ENCODE results near the gene CILP2. TPM values are rescaled to one million over a fixed set of nuclear protein-coding genes. Genes with fewer than 3 reads are reported as not detected.

The CILP2 gene
- total and polyA plus RNA-seq, 7 experiments from 2014 or later: 0.27 to 0.69 (median 0.49) TPM; not detected in 1

- peaks cover 0 to 54% (median 3%) of the 10 kb centered on the region in 3 experiments for H3K36me3 ChIP-seq (ENCODE audit: control insufficient read depth in 2 of 3, insufficient read depth in 3 of 3, low read length in 3 of 3)
- no peaks in the 10 kb centered on the region for H3K27me3 ChIP-seq (ENCODE audit: control insufficient read depth in 2 of 2, insufficient read depth in 2 of 2, low read length in 2 of 2)
- no peak overlapping the region for H3K27ac Mint-ChIP-seq
- peaks cover 18 to 31% (median 24%) of the 10 kb centered on the region in 7 donors for H3K4me1 Mint-ChIP-seq
- H3K4me3 Mint-ChIP-seq: no peak overlapping the region
- no peak overlapping the region for H3K4me3 ChIP-seq (ENCODE audit: low read length)
- DNase-seq: no peak
- no peak overlapping the region for H3K27ac ChIP-seq (ENCODE audit: low read depth, low read length)
- ChIA-PET POLR2A (no interaction called here), CTCF (interaction anchor here (1.3 kb wide), 1 partner anchor 9 kb away, joined by 5 read pairs; no protein-coding TSS in a partner anchor)
- no peaks in the 10 kb centered on the region for H3K27me3 Mint-ChIP-seq
- peaks cover 0 to 4% of the 10 kb centered on the region in 2 donors for H3K4me1 ChIP-seq (ENCODE audit: control insufficient read depth in 2 of 2, insufficient read depth in 2 of 2, low read length in 2 of 2)
- ATAC-seq: no peak
- no peaks in the 10 kb centered on the region for H3K9me3 ChIP-seq (ENCODE audit: control insufficient read depth in 2 of 3, low read length in 3 of 3)
- peaks cover 0 to 23% (median 12%) of the 10 kb centered on the region in 5 donors for H3K36me3 Mint-ChIP-seq
- intact Hi-C loops (cut with micrococcal nuclease): no loop called here
- H3K9me3 Mint-ChIP-seq: no peaks in the 10 kb centered on the region
Observed at GRCh38 chr19:19523177-19523576, 14.9 kb upstream of the CILP2 start.

GRCh38 chr19:19524053-19524452 is 14.0 kb upstream of the CILP2 start:
- ChIA-PET POLR2A (no interaction called here), CTCF (interaction anchor here (1.3 kb wide), 1 partner anchor 8 kb away, joined by 5 read pairs; no protein-coding TSS in a partner anchor)
- Mint-ChIP-seq H3K27ac (peak overlapping the region in 1 of 9 donors; percentile 20), H3K4me1 (peaks cover 18 to 29% (median 23%) of the 10 kb centered on the region in 7 donors), H3K36me3 (peaks cover 0 to 23% (median 12%) of the 10 kb centered on the region in 5 donors), H3K4me3 (no peak overlapping the region), H3K9me3 (no peaks in the 10 kb centered on the region), H3K27me3 (no peaks in the 10 kb centered on the region)
- ATAC-seq (no peak), DNase-seq (no peak)
- Histone ChIP-seq H3K27me3 (ENCODE audit: control insufficient read depth in 2 of 2, insufficient read depth in 2 of 2, low read length in 2 of 2) (no peaks in the 10 kb centered on the region), H3K36me3 (ENCODE audit: control insufficient read depth in 2 of 3, insufficient read depth in 3 of 3, low read length in 3 of 3) (peaks cover 0 to 60% (median 3%) of the 10 kb centered on the region in 3 experiments), H3K9me3 (ENCODE audit: control insufficient read depth in 2 of 3, low read length in 3 of 3) (no peaks in the 10 kb centered on the region), H3K4me3 (ENCODE audit: low read length) (no peak overlapping the region), H3K4me1 (ENCODE audit: control insufficient read depth in 2 of 2, insufficient read depth in 2 of 2, low read length in 2 of 2) (peaks cover 0 to 4% of the 10 kb centered on the region in 2 donors), H3K27ac (ENCODE audit: low read depth, low read length) (no peak overlapping the region)
- intact Hi-C loops (cut with micrococcal nuclease): no loop called here

DNA sequence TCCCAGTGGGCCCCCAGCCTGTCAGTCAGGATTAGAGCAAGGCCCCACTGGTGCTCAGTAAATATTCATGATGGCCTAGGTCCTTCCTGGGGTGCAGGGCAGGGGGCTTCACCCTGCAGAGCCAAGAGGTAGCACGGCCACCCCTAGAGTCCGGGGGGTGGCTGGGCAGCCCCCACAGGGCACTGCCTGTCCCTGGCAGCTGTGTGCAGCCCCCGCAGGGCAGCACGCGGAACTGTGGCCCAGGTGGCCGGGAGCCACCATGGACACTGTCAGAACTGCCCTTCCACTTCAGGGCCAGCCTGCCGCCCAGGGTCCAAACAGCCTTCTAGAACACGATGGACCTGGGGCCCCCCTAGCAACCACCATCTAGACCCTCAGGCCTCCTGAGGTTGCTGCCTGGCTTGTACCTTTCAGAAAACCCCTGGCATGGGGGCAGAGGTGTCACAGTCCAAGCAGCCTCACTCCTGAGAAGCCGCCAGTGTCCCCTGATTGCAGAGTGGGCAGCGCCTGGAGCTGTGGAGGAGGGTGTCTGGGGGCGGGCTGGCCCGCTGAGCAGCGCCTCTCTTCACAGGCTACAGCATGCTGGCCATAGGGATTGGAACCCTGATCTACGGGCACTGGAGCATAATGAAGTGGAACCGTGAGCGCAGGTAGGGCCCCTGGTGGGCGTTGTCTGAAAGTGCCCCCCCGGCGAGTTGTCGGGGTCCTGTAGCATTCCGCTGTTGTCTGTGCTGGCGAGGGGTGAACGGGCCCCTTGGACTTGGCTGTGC is 12.3 kb upstream of the CILP2 start:
- Mint-ChIP-seq H3K9me3 (no peaks in the 10 kb centered on the region), H3K36me3 (peaks cover 0 to 9% (median 8%) of the 10 kb centered on the region in 5 donors), H3K27me3 (no peaks in the 10 kb centered on the region), H3K4me1 (peaks cover 3 to 11% (median 10%) of the 10 kb centered on the region in 7 donors), H3K27ac (peak overlapping the region in 2 of 9 donors; percentile 30 to 43), H3K4me3 (no peak overlapping the region)
- CTCF ChIA-PET: interaction anchor here (0.6 kb wide), 1 partner anchor 198 kb away, joined by 3 read pairs; no protein-coding TSS in a partner anchor
- H3K4me1 ChIP-seq (ENCODE audit: control insufficient read depth in 2 of 2, insufficient read depth in 2 of 2, low read length in 2 of 2): no peaks in the 10 kb centered on the region
- H3K9me3 ChIP-seq (ENCODE audit: control insufficient read depth in 2 of 3, low read length in 3 of 3): no peaks in the 10 kb centered on the region
- H3K36me3 ChIP-seq (ENCODE audit: control insufficient read depth in 2 of 3, insufficient read depth in 3 of 3, low read length in 3 of 3): peaks cover 0 to 53% (median 3%) of the 10 kb centered on the region in 3 experiments
- H3K4me3 ChIP-seq (ENCODE audit: low read length): no peak overlapping the region
- intact Hi-C loops (cut with micrococcal nuclease): no loop called here
- no peaks in the 10 kb centered on the region for H3K27me3 ChIP-seq (ENCODE audit: control insufficient read depth in 2 of 2, insufficient read depth in 2 of 2, low read length in 2 of 2)
- no peak for ATAC-seq
- POLR2A ChIA-PET: interaction anchor here (1.0 kb wide), 1 partner anchor 10 kb away, joined by 7 read pairs; the partner anchor contains the start of genes NDUFA13 and TSSK6
- H3K27ac ChIP-seq (ENCODE audit: low read depth, low read length): no peak overlapping the region
- DNase-seq: no peak

DNA sequence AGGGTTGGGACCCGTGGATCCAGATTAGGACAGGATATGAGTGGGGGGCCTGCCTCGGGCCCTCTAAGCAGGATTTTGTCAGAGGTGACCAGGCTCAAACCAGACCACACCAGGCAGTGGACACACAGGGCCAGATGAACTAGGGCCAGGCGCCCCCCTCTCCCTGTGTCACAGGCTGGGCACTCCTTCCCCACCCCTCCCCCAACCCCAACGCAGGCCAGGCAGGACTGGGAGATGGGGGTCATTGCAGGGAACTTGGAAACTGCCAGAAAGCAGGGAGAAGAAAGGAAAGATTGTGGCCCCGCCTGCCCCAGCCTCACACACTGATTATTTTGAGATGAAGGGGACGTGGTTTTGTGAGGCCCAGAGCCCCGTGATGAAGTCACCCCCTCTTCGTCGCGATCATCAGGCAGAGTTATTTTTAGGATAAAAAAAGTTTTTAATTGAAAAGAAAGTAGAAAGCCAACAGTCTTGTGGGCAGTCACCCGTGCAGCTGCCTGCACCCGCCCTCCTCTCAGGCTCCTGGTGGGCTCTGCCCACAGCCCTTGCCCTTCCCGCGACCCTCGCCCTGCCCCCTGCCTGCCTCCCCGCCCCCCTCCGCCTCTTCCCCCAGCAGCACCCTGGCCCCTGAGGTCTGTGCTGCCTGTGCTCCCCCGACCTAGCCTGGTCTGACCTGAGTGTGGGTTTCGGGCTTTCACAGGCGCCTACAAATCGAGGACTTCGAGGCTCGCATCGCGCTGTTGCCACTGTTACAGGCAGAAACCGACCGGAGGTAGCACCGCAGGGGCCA is 11.3 kb upstream of the CILP2 start:
- Histone ChIP-seq H3K36me3 (ENCODE audit: control insufficient read depth in 2 of 3, insufficient read depth in 3 of 3, low read length in 3 of 3) (peaks cover 0 to 53% (median 3%) of the 10 kb centered on the region in 3 experiments), H3K4me3 (ENCODE audit: low read length) (no peak overlapping the region), H3K27ac (ENCODE audit: low read depth, low read length) (no peak overlapping the region), H3K9me3 (ENCODE audit: control insufficient read depth in 2 of 3, low read length in 3 of 3) (no peaks in the 10 kb centered on the region), H3K4me1 (ENCODE audit: control insufficient read depth in 2 of 2, insufficient read depth in 2 of 2, low read length in 2 of 2) (no peaks in the 10 kb centered on the region), H3K27me3 (ENCODE audit: control insufficient read depth in 2 of 2, insufficient read depth in 2 of 2, low read length in 2 of 2) (no peaks in the 10 kb centered on the region)
- Mint-ChIP-seq H3K4me1 (peaks cover 0 to 9% (median 7%) of the 10 kb centered on the region in 7 donors), H3K9me3 (no peaks in the 10 kb centered on the region), H3K36me3 (peaks cover 0 to 8% (median 5%) of the 10 kb centered on the region in 5 donors), H3K27ac (peak overlapping the region in 2 of 9 donors; percentile 14 to 43), H3K27me3 (no peaks in the 10 kb centered on the region), H3K4me3 (no peak overlapping the region)
- DNase-seq (no peak), ATAC-seq (no peak)
- CTCF ChIA-PET: no interaction called here
- intact Hi-C loops (cut with micrococcal nuclease): no loop called here
- POLR2A ChIA-PET: no interaction called here

DNA sequence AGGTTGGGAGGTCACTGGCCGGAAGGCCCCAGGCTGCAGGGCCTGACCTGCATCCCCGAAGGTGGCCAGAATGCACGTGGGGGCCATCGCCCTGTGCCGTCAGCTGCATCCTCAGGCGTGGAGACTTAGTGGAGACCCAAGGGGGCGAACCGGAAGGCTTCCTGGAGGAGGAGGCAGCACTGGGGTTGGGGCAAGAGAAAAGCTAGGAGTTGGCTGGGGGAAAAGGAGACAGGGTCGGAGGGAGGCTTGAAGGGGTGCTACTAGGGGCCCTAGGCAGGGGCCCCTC is 10.8 kb upstream of the CILP2 start:
- H3K4me3 Mint-ChIP-seq: no peak overlapping the region
- H3K9me3 Mint-ChIP-seq: no peaks in the 10 kb centered on the region
- ATAC-seq: no peak
- no peak for DNase-seq
- H3K27ac Mint-ChIP-seq: no peak overlapping the region
- POLR2A ChIA-PET: no interaction called here
- no peak overlapping the region for H3K27ac ChIP-seq (ENCODE audit: low read depth, low read length)
- H3K4me1 ChIP-seq (ENCODE audit: control insufficient read depth in 2 of 2, insufficient read depth in 2 of 2, low read length in 2 of 2): peaks cover 3 to 5% of the 10 kb centered on the region in 2 donors
- CTCF ChIA-PET: no interaction called here
- H3K4me3 ChIP-seq (ENCODE audit: low read length): no peak overlapping the region
- H3K9me3 ChIP-seq (ENCODE audit: control insufficient read depth in 2 of 3, low read length in 3 of 3): no peaks in the 10 kb centered on the region
- H3K4me1 Mint-ChIP-seq: peaks cover 4 to 12% (median 10%) of the 10 kb centered on the region in 7 donors
- intact Hi-C loops (cut with micrococcal nuclease): no loop called here
- no peaks in the 10 kb centered on the region for H3K27me3 Mint-ChIP-seq
- peaks cover 0 to 8% (median 5%) of the 10 kb centered on the region in 5 donors for H3K36me3 Mint-ChIP-seq
- no peaks in the 10 kb centered on the region for H3K27me3 ChIP-seq (ENCODE audit: control insufficient read depth in 2 of 2, insufficient read depth in 2 of 2, low read length in 2 of 2)
- peaks cover 0 to 53% (median 3%) of the 10 kb centered on the region in 3 experiments for H3K36me3 ChIP-seq (ENCODE audit: control insufficient read depth in 2 of 3, insufficient read depth in 3 of 3, low read length in 3 of 3)

DNA sequence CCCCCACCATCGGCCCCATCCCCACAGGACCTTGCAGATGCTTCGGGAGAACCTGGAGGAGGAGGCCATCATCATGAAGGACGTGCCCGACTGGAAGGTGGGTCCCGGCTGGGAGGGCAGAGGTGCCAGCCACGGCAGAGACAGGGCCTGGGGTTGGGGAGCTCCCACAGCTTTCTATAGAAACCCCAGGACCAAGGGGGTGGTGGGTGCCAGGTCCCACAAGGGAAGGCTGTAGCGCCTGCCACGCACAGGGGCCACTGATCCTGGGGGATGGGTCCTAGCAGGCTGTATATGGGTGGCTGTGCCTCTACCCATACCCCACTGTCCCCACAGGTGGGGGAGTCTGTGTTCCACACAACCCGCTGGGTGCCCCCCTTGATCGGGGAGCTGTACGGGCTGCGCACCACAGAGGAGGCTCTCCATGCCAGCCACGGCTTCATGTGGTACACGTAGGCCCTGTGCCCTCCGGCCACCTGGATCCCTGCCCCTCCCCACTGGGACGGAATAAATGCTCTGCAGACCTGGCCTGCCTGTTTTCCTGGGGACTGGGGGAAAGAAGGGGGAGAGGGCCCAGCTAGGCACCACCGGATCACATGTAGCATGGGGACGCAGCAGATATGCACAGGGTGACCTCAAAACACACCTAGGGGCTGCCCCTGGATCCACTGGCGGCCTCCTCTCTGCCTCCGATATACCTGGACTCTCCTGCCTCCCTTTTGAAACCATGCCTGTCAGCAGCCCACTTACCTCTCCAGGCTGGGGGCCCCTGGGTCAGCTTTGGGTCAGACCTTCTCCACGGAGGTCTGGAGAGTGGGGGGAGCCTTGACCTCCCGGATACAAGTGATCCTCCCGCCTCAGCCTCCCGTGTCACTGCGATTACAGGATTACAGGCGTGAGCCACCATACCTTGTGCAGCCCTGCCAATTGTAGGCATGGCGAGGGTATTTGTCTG is 10.1 kb upstream of the CILP2 start:
- Mint-ChIP-seq H3K36me3 (peaks cover 0 to 4% (median 2%) of the 10 kb centered on the region in 5 donors), H3K27me3 (no peaks in the 10 kb centered on the region), H3K4me1 (peaks cover 5 to 10% (median 9%) of the 10 kb centered on the region in 7 donors), H3K9me3 (no peaks in the 10 kb centered on the region), H3K4me3 (no peak overlapping the region), H3K27ac (peak overlapping the region in 1 of 9 donors; percentile 14)
- no peaks in the 10 kb centered on the region for H3K9me3 ChIP-seq (ENCODE audit: control insufficient read depth in 2 of 3, low read length in 3 of 3)
- DNase-seq (no peak), ATAC-seq (no peak)
- intact Hi-C loops (cut with micrococcal nuclease): no loop called here
- no peaks in the 10 kb centered on the region for H3K27me3 ChIP-seq (ENCODE audit: control insufficient read depth in 2 of 2, insufficient read depth in 2 of 2, low read length in 2 of 2)
- H3K4me1 ChIP-seq (ENCODE audit: control insufficient read depth in 2 of 2, insufficient read depth in 2 of 2, low read length in 2 of 2): peaks cover 3 to 9% of the 10 kb centered on the region in 2 donors
- H3K27ac ChIP-seq (ENCODE audit: low read depth, low read length): no peak overlapping the region
- ChIA-PET CTCF (interaction anchor here (1.3 kb wide), 1 partner anchor 116 kb away, joined by 4 read pairs; no protein-coding TSS in a partner anchor), POLR2A (no interaction called here)
- no peak overlapping the region for H3K4me3 ChIP-seq (ENCODE audit: low read length)
- peaks cover 0 to 53% (median 3%) of the 10 kb centered on the region in 3 experiments for H3K36me3 ChIP-seq (ENCODE audit: control insufficient read depth in 2 of 3, insufficient read depth in 3 of 3, low read length in 3 of 3)

Measured in naive thymus-derived CD4-positive, alpha-beta T cell (primary cell).